H9 (cell line): ENCODE data around the gene ADSS1. TPM values are rescaled to one million over a fixed set of nuclear protein-coding genes. Genes with fewer than 3 reads are reported as not detected.

Experiments used
- DNase-seq: peaks from one replicate; pipeline ENCODE4 v3.0.0-alpha.2; 2017
- H2AFZ ChIP-seq: one replicate; pipeline ENCODE4 v1.6.1; 2013; ENCODE audit warnings: mild to moderate bottlenecking, low read length, control low read depth, moderate library complexity
- H2AK5ac ChIP-seq: 2 replicates; pipeline ENCODE4 v1.6.1; 2013; ENCODE audit warnings: low read length, control low read depth, mixed read lengths; ENCODE audit not compliant: insufficient read length
- H2BK120ac ChIP-seq: one replicate; pipeline ENCODE4 v1.6.1; 2013; ENCODE audit warnings: low read depth, mild to moderate bottlenecking, low read length, control low read depth, inconsistent platforms; ENCODE audit not compliant: poor library complexity, severe bottlenecking
- H2BK12ac ChIP-seq: 2 replicates; pipeline ENCODE4 v1.6.1; 2013; ENCODE audit warnings: low read length, control low read depth, mixed read lengths, low read depth; ENCODE audit not compliant: insufficient read length
- H2BK15ac ChIP-seq: 2 replicates; pipeline ENCODE4 v1.6.1; 2013; ENCODE audit warnings: low read depth, low read length, control low read depth
- H2BK20ac ChIP-seq: one replicate; pipeline ENCODE4 v1.6.1; 2013; ENCODE audit warnings: low read depth, mild to moderate bottlenecking, low read length, control low read depth, inconsistent platforms; ENCODE audit not compliant: poor library complexity, severe bottlenecking
- H2BK5ac ChIP-seq: 2 replicates; pipeline ENCODE4 v1.6.1; 2013; ENCODE audit warnings: low read length, control low read depth, mixed read lengths; ENCODE audit not compliant: insufficient read length
- H3K14ac ChIP-seq: 2 replicates; pipeline ENCODE4 v1.6.1; 2013; ENCODE audit warnings: low read length, control low read depth; ENCODE audit not compliant: insufficient read depth
- H3K18ac ChIP-seq: 2 replicates; pipeline ENCODE4 v1.6.1; 2013; ENCODE audit warnings: low read depth, mild to moderate bottlenecking, mixed read lengths, low read length, control low read depth; ENCODE audit not compliant: insufficient read length
- H3K23ac ChIP-seq: 2 replicates; pipeline ENCODE4 v1.6.1; 2013; ENCODE audit warnings: low read length, control low read depth, mixed read lengths, low read depth; ENCODE audit not compliant: insufficient read length
- H3K23me2 ChIP-seq: 2 replicates; pipeline ENCODE4 v1.6.1; 2013; ENCODE audit warnings: low read depth, mild to moderate bottlenecking, mixed read lengths, low read length, control low read depth; ENCODE audit not compliant: insufficient read length, poor library complexity, severe bottlenecking
- H3K27ac ChIP-seq: 2 replicates; pipeline ENCODE4 v1.5.1; 2013; ENCODE audit warnings: low read length, control low read depth, mixed read lengths, low read depth; ENCODE audit not compliant: insufficient read length
- H3K27me3 ChIP-seq: 2 replicates; pipeline ENCODE4 v1.6.1; 2013; ENCODE audit warnings: low read length, control low read depth, inconsistent platforms; ENCODE audit not compliant: insufficient read depth
- H3K4ac ChIP-seq: 2 replicates; pipeline ENCODE4 v1.6.1; 2013; ENCODE audit warnings: low read depth, mild to moderate bottlenecking, control low read depth, inconsistent platforms, low read length, moderate library complexity
- H3K4me1 ChIP-seq: 2 replicates; pipeline ENCODE4 v1.6.1; 2013; ENCODE audit warnings: low read length, control low read depth, inconsistent platforms; ENCODE audit not compliant: insufficient read depth
- H3K4me2 ChIP-seq: 2 replicates; pipeline ENCODE4 v1.6.1; 2013; ENCODE audit warnings: low read length, control low read depth, mixed read lengths; ENCODE audit not compliant: insufficient read length, insufficient read depth
- H3K56ac ChIP-seq: 2 replicates; pipeline ENCODE4 v1.6.1; 2013; ENCODE audit warnings: low read depth, mild to moderate bottlenecking, mixed read lengths, low read length, control low read depth; ENCODE audit not compliant: insufficient read length
- H3K79me1 ChIP-seq: 2 replicates; pipeline ENCODE4 v1.6.1; 2013; ENCODE audit warnings: low read depth, mild to moderate bottlenecking, moderate library complexity, low read length, control low read depth, inconsistent platforms; ENCODE audit not compliant: insufficient read depth, poor library complexity, severe bottlenecking
- H3K79me2 ChIP-seq: 2 replicates; pipeline ENCODE4 v1.6.1; 2013; ENCODE audit warnings: low read length, control low read depth, inconsistent platforms; ENCODE audit not compliant: insufficient read depth
- H3K9ac ChIP-seq: 2 replicates; pipeline ENCODE4 v1.6.1; 2013; ENCODE audit warnings: low read length, control low read depth, mixed read lengths; ENCODE audit not compliant: insufficient read length; ENCODE audit errors: extremely low read depth
- H3K9me3 ChIP-seq: one replicate; pipeline ENCODE4 v1.6.1; 2013; ENCODE audit warnings: low read depth, low read length, inconsistent platforms; ENCODE audit not compliant: control insufficient read depth
- H3T11ph ChIP-seq: one replicate; pipeline ENCODE4 v1.6.1; 2013; ENCODE audit warnings: mild to moderate bottlenecking, low read length, control low read depth, inconsistent platforms
- H4K20me1 ChIP-seq: one replicate; pipeline ENCODE4 v1.6.1; 2013; ENCODE audit not compliant: control insufficient read depth, insufficient read length, insufficient read depth
- H4K5ac ChIP-seq: 2 replicates; pipeline ENCODE4 v1.6.1; 2013; ENCODE audit warnings: low read depth, mild to moderate bottlenecking, mixed read lengths, low read length, control low read depth; ENCODE audit not compliant: insufficient read length
- H4K8ac ChIP-seq: replicated peaks from 2 replicates; pipeline ENCODE4 v1.6.1; 2013; ENCODE audit warnings: low read length, control low read depth, mixed read lengths, low read depth; ENCODE audit not compliant: insufficient read length
- H4K91ac ChIP-seq: 2 replicates; pipeline ENCODE4 v1.6.1; 2013; ENCODE audit warnings: low read depth, mild to moderate bottlenecking, moderate library complexity, mixed read lengths, low read length, control low read depth; ENCODE audit not compliant: insufficient read length
- H3K27ac Mint-ChIP-seq, 3 experiments: 2 replicates in 2 of 3; 3 replicates in 1 of 3; pipeline ENCODE4 v1.8.0; 2020 to 2021; ENCODE audit warnings: mixed read lengths in 3 of 3, mild to moderate bottlenecking in 1 of 3, moderate library complexity in 1 of 3
- H3K27me3 Mint-ChIP-seq: 2 replicates; pipeline ENCODE4 v1.8.0; 2021; ENCODE audit warnings: low read depth, mild to moderate bottlenecking, moderate library complexity, mixed read lengths
- H3K36me3 Mint-ChIP-seq, 3 experiments: 2 replicates in 2 of 3; 3 replicates in 1 of 3; pipeline ENCODE4 v1.8.0; 2020 to 2021; ENCODE audit warnings: low read depth in 3 of 3, mixed read lengths in 3 of 3; ENCODE audit not compliant: insufficient read depth in 1 of 3
- H3K4me1 Mint-ChIP-seq, 2 experiments: 2 replicates each; pipeline ENCODE4 v1.8.0; 2020; ENCODE audit warnings: mixed read lengths in 2 of 2
- H3K4me3 Mint-ChIP-seq, 2 experiments: 2 replicates in 1 of 2; 3 replicates in 1 of 2; pipeline ENCODE4 v1.8.0; 2020 to 2021; ENCODE audit warnings: mild to moderate bottlenecking in 2 of 2, mixed read lengths in 2 of 2, moderate library complexity in 1 of 2
- H3K9me3 Mint-ChIP-seq, 2 experiments: 2 replicates in 1 of 2; 3 replicates in 1 of 2; pipeline ENCODE4 v1.8.0; 2020; ENCODE audit warnings: mild to moderate bottlenecking in 2 of 2, mixed read lengths in 2 of 2, moderate library complexity in 1 of 2
- CTCF ChIP-seq: fragments of 200-600 bp; sonication (generic); conservative IDR thresholded peaks from 3 replicates; pipeline ENCODE4 v1.8.0; 2021; ENCODE audit warnings: antibody characterized with exemption, mild to moderate bottlenecking
- WGBS: extraction: QIAGEN DNeasy Blood & Tissue Kit; methylation state at CpG from one replicate; pipeline ENCODE4 v1.1.7; 2013; ENCODE audit warnings: missing lambda C conversion rate, low lambda C conversion rate, mixed read lengths; ENCODE audit not compliant: insufficient read length; ENCODE audit errors: extremely low coverage; 5-methylcytosine and 5-hydroxymethylcytosine counted together
- total RNA-seq: library from RNA; stranded (reverse); gene quantifications from 2 replicates; pipeline ENCODE4 v1.2.1, GENCODE V29; 2021

Gene ADSS1
- total RNA-seq, 1 experiment from 2014 or later = 8.5 TPM

- Histone ChIP-seq H4K91ac (no peak overlapping the region), H3K9ac (no peak overlapping the region), H2AFZ (no peak overlapping the region), H2BK5ac (no peak overlapping the region), H3K9me3 (no peaks in the 10 kb centered on the region), H2BK15ac (no peak overlapping the region), H3K56ac (no peak overlapping the region), H2BK120ac (no peak overlapping the region), H2BK12ac (no peak overlapping the region), H3K23me2 (no peaks in the 10 kb centered on the region), H3K79me2 (no peaks in the 10 kb centered on the region), H2AK5ac (no peak overlapping the region), H3K27me3 (no peaks in the 10 kb centered on the region), H3K27ac (no peak overlapping the region), H3K4me2 (no peak overlapping the region), H4K20me1 (no peaks in the 10 kb centered on the region), H3T11ph (no peak overlapping the region), H3K4ac (no peak overlapping the region), H3K23ac (no peak overlapping the region), H4K5ac (no peak overlapping the region), H2BK20ac (no peak overlapping the region), H3K4me1 (no peaks in the 10 kb centered on the region), H4K8ac (no peak overlapping the region), H3K18ac (no peak overlapping the region), H3K14ac (no peak overlapping the region), H3K79me1 (no peaks in the 10 kb centered on the region)
- TF ChIP-seq CTCF = no peak
- Mint-ChIP-seq H3K36me3 (peaks cover 3 to 14% (median 4%) of the 10 kb centered on the region in 3 experiments; a peak in 6 of 7 replicates), H3K9me3 (no peaks in the 10 kb centered on the region), H3K27ac (no peak overlapping the region), H3K4me3 (no peak overlapping the region; a peak in 1 of 5 replicates), H3K27me3 (peaks cover 14% of the 10 kb centered on the region), H3K4me1 (peaks cover 0 to 3% of the 10 kb centered on the region in 2 experiments; a peak in 1 of 4 replicates)
- no peak for DNase-seq
- WGBS = no CpG with 5 or more reads among the region's 29 CpGs
These were observed 15.8 kb downstream of the ADSS1 start for GRCh38 chr14:104739546-104740516.
